ENCODE results near the gene MAP3K6.

MAP3K6 gene

GRCh38 chr1:27383661-27384060 is 16.9 kb upstream of the MAP3K6 start:
- Histone ChIP-seq H3K27ac (ENCODE audit: low read depth, low read length, severe bottlenecking) (no peak overlapping the region), H3K4me1 (ENCODE audit: control insufficient read depth, insufficient read depth, low read length, poor library complexity, severe bottlenecking) (no peaks in the 10 kb centered on the region), H3K4me3 (ENCODE audit: extremely low read depth, insufficient read depth, low read length, poor library complexity, severe bottlenecking) (no peak overlapping the region), H3K36me3 (ENCODE audit: control insufficient read depth, insufficient read depth, low read length) (no peaks in the 10 kb centered on the region), H3K9me3 (ENCODE audit: control insufficient read depth, low read length) (no peaks in the 10 kb centered on the region)
- WGBS, 2 experiments (ENCODE audit: insufficient coverage in 2 of 2): 84 to 88% methylated on average over 11 to 13 of the region's 13 CpGs

- no peaks in the 10 kb centered on the region for H3K4me1 ChIP-seq (ENCODE audit: control insufficient read depth, insufficient read depth, low read length, poor library complexity, severe bottlenecking)
- WGBS, 2 experiments (ENCODE audit: insufficient coverage in 2 of 2): 15 to 19% methylated on average over 18 to 25 of the region's 43 CpGs
- no peaks in the 10 kb centered on the region for H3K36me3 ChIP-seq (ENCODE audit: control insufficient read depth, insufficient read depth, low read length)
- H3K9me3 ChIP-seq (ENCODE audit: control insufficient read depth, low read length): no peaks in the 10 kb centered on the region
- H3K27ac ChIP-seq (ENCODE audit: low read depth, low read length, severe bottlenecking): no peak within 1 kb of the TSS
- H3K4me3 ChIP-seq (ENCODE audit: extremely low read depth, insufficient read depth, low read length, poor library complexity, severe bottlenecking): peak within 1 kb of the TSS; percentile 24
These were observed 16.4 kb upstream of the MAP3K6 start, which contains the start of gene CD164L2 for GRCh38 chr1:27383039-27383605. Gene CD164L2, minus strand, starts transcription at chr1:27383333. Its CDS starts 94 bp downstream, at chr1:27383239.

GRCh38 chr1:27381969-27382762 is 15.4 kb upstream of the MAP3K6 start:
- no peaks in the 10 kb centered on the region for H3K9me3 ChIP-seq (ENCODE audit: control insufficient read depth, low read length)
- no peaks in the 10 kb centered on the region for H3K4me1 ChIP-seq (ENCODE audit: control insufficient read depth, insufficient read depth, low read length, poor library complexity, severe bottlenecking)
- 76 to 87% methylated on average over 9 to 14 of the region's 18 CpGs for WGBS, 2 experiments (ENCODE audit: insufficient coverage in 2 of 2)
- H3K27ac ChIP-seq (ENCODE audit: low read depth, low read length, severe bottlenecking): no peak overlapping the region
- no peak overlapping the region for H3K4me3 ChIP-seq (ENCODE audit: extremely low read depth, insufficient read depth, low read length, poor library complexity, severe bottlenecking)
- H3K36me3 ChIP-seq (ENCODE audit: control insufficient read depth, insufficient read depth, low read length): no peaks in the 10 kb centered on the region

- no peak overlapping the region for H3K27ac ChIP-seq (ENCODE audit: low read depth, low read length, severe bottlenecking)
- no peak overlapping the region for H3K4me3 ChIP-seq (ENCODE audit: extremely low read depth, insufficient read depth, low read length, poor library complexity, severe bottlenecking)
- no peaks in the 10 kb centered on the region for H3K36me3 ChIP-seq (ENCODE audit: control insufficient read depth, insufficient read depth, low read length)
- no peaks in the 10 kb centered on the region for H3K4me1 ChIP-seq (ENCODE audit: control insufficient read depth, insufficient read depth, low read length, poor library complexity, severe bottlenecking)
- 91 to 92% methylated on average over 8 to 10 of the region's 12 CpGs for WGBS, 2 experiments (ENCODE audit: insufficient coverage in 2 of 2)
- no peaks in the 10 kb centered on the region for H3K9me3 ChIP-seq (ENCODE audit: control insufficient read depth, low read length)
These were observed 14.3 kb upstream of the MAP3K6 start for GRCh38 chr1:27380766-27381733.

GRCh38 chr1:27380224-27380623 is 13.5 kb upstream of the MAP3K6 start:
- Histone ChIP-seq H3K36me3 (ENCODE audit: control insufficient read depth, insufficient read depth, low read length) (no peaks in the 10 kb centered on the region), H3K4me3 (ENCODE audit: extremely low read depth, insufficient read depth, low read length, poor library complexity, severe bottlenecking) (no peak overlapping the region), H3K4me1 (ENCODE audit: control insufficient read depth, insufficient read depth, low read length, poor library complexity, severe bottlenecking) (no peaks in the 10 kb centered on the region), H3K27ac (ENCODE audit: low read depth, low read length, severe bottlenecking) (no peak overlapping the region), H3K9me3 (ENCODE audit: control insufficient read depth, low read length) (no peaks in the 10 kb centered on the region)
- 100% methylated on average over 1 of the region's 4 CpGs; no CpG with 5 or more reads in 1 of the 2 experiments for WGBS, 2 experiments (ENCODE audit: insufficient coverage in 2 of 2)

DNA sequence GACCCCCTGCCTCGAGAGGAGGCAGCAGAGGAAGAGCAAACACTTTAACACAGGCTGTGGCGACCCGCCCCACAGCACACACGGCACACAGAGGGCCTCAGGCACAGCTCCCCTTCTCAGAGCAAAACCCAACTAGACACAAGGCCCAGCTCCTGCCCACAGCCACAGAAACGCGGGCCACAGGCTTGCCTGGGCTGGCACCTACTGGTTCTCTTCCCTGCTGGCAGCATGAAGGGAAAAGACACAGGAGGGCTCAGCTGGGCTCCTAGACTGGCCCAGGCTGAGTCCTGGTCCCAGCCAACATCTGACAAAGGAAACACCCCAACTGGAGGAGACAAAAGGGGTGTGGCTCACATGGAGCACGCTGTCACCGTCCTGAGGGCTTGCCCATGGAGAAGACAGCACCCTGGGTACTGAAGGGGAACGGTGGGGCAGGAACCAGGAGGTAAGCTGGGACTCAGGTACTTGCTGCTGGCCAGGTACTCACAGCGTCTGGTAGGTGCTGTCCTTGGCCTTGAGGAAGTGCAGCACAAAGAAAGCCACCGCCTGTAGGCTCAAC is 12.9 kb upstream of the MAP3K6 start:
- 81 to 82% methylated on average over 6 to 10 of the region's 11 CpGs for WGBS, 2 experiments (ENCODE audit: insufficient coverage in 2 of 2)
- H3K36me3 ChIP-seq (ENCODE audit: control insufficient read depth, insufficient read depth, low read length): no peaks in the 10 kb centered on the region
- no peaks in the 10 kb centered on the region for H3K9me3 ChIP-seq (ENCODE audit: control insufficient read depth, low read length)
- no peak overlapping the region for H3K4me3 ChIP-seq (ENCODE audit: extremely low read depth, insufficient read depth, low read length, poor library complexity, severe bottlenecking)
- H3K4me1 ChIP-seq (ENCODE audit: control insufficient read depth, insufficient read depth, low read length, poor library complexity, severe bottlenecking): no peaks in the 10 kb centered on the region
- no peak overlapping the region for H3K27ac ChIP-seq (ENCODE audit: low read depth, low read length, severe bottlenecking)

GRCh38 chr1:27377760-27378495 is 11.2 kb upstream of the MAP3K6 start:
- H3K36me3 ChIP-seq (ENCODE audit: control insufficient read depth, insufficient read depth, low read length): no peaks in the 10 kb centered on the region
- H3K9me3 ChIP-seq (ENCODE audit: control insufficient read depth, low read length): no peaks in the 10 kb centered on the region
- no peaks in the 10 kb centered on the region for H3K4me1 ChIP-seq (ENCODE audit: control insufficient read depth, insufficient read depth, low read length, poor library complexity, severe bottlenecking)
- H3K27ac ChIP-seq (ENCODE audit: low read depth, low read length, severe bottlenecking): no peak overlapping the region
- H3K4me3 ChIP-seq (ENCODE audit: extremely low read depth, insufficient read depth, low read length, poor library complexity, severe bottlenecking): no peak overlapping the region
- WGBS, 2 experiments (ENCODE audit: insufficient coverage in 2 of 2): 93 to 96% methylated on average over 6 of the region's 12 CpGs

- Histone ChIP-seq H3K27ac (ENCODE audit: low read depth, low read length, severe bottlenecking) (no peak within 1 kb of the TSS), H3K36me3 (ENCODE audit: control insufficient read depth, insufficient read depth, low read length) (no peaks in the 10 kb centered on the region), H3K4me3 (ENCODE audit: extremely low read depth, insufficient read depth, low read length, poor library complexity, severe bottlenecking) (peak within 1 kb of the TSS; percentile 12), H3K4me1 (ENCODE audit: control insufficient read depth, insufficient read depth, low read length, poor library complexity, severe bottlenecking) (no peaks in the 10 kb centered on the region), H3K9me3 (ENCODE audit: control insufficient read depth, low read length) (no peaks in the 10 kb centered on the region)
- WGBS, 2 experiments (ENCODE audit: insufficient coverage in 2 of 2): 75 to 79% methylated on average over 1 to 2 of the region's 4 CpGs
These were observed 7.8 kb upstream of the MAP3K6 start, which contains the start of gene FCN3 for GRCh38 chr1:27374362-27375086. Gene FCN3, minus strand, starts transcription at chr1:27374824. Its CDS starts 6 bp downstream, at chr1:27374818.

DNA sequence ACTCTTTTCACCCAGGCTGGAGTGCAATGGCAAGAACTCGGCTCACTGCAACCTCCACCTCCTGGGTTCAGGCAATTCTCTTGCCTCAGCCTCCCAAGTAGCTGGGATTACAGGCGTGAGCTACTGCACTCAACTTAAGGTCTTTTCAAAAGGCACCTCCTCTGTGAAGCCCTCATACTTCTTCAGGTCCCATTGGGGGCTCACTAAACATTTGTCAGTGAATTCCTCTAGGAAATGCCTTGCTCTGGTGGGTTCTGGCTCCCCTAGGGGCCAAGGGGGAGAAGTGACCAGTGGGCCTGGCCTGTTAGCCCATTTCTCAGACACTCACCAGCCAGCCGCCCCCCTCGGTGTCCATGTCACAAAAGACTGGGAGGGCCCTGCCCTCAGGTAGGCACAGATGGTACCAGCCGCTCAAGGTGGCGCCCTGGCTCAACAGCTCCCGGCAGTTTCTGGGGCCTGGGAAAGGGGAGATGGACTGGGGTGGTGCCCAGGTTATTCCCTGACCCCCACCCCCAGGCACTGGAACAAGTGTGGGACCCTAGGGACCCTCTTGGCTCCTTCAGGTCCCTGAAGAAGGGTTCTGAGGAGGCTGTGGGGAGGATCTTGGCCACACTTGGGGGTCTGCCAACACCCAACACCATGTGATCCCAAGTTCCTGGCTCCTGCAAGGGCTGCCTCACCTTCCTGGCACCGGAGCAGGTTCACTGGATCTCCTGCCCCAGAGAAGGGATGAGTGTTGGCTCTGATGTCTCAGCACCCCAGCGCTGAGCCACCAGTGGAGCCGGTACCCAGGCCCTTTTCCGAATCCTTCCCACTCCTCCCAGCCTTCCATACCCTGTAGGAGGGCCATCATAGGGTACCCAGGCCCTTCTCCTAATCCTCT is 6.3 kb upstream of the MAP3K6 start:
- 91 to 94% methylated on average over 10 of the region's 11 CpGs for WGBS, 2 experiments (ENCODE audit: insufficient coverage in 2 of 2)
- H3K9me3 ChIP-seq (ENCODE audit: control insufficient read depth, low read length): no peaks in the 10 kb centered on the region
- H3K36me3 ChIP-seq (ENCODE audit: control insufficient read depth, insufficient read depth, low read length): no peaks in the 10 kb centered on the region
- H3K4me1 ChIP-seq (ENCODE audit: control insufficient read depth, insufficient read depth, low read length, poor library complexity, severe bottlenecking): no peaks in the 10 kb centered on the region
- peak overlapping the region; percentile 8 for H3K4me3 ChIP-seq (ENCODE audit: extremely low read depth, insufficient read depth, low read length, poor library complexity, severe bottlenecking)
- no peak overlapping the region for H3K27ac ChIP-seq (ENCODE audit: low read depth, low read length, severe bottlenecking)
